Activated CD8-positive, alpha-beta T cell treated with anti-CD3 and anti-CD28 coated beads, Interleukin-2, amount 10 ng/mL, durations not matched to agents 7 days and 5 days (primary cell): Measurements from ENCODE around the gene TPX2. TPM values are rescaled to one million over a fixed set of nuclear protein-coding genes. Genes with fewer than 3 reads are reported as not detected.
"Not testable (repeated sequence)": the region's sequence is repeated elsewhere in the genome, so short reads cannot be mapped to it uniquely, and the experiment has no call there.

Experiments used
- ATAC-seq: fragments of 150-1000 bp; cut with Tn5 transposase; one replicate; pipeline ENCODE4 v1.10.0; 2021; ENCODE audit warnings: moderate library complexity
- CTCF ChIA-PET: fragments of 350-600 bp; sonication (Branson Sonifier 250); formaldehyde crosslinking; loops from one replicate; lab custom pipeline; 2021; ENCODE audit warnings: antibody characterized with exemption; lab: Charles Lee
- POLR2A ChIA-PET: fragments of 350-600 bp; sonication (Branson Sonifier 250); formaldehyde crosslinking; loops from one replicate; lab custom pipeline; 2021; ENCODE audit warnings: antibody characterized with exemption; lab: Charles Lee
- DNase-seq: peaks from one replicate; pipeline ENCODE4 v3.0.0-alpha.2; 2020
- H3K27ac Mint-ChIP-seq: one replicate; pipeline ENCODE4 v1.8.0; 2021; ENCODE audit warnings: mild to moderate bottlenecking, mixed read lengths
- H3K27me3 Mint-ChIP-seq: one replicate; pipeline ENCODE4 v1.8.0; 2021; ENCODE audit warnings: low read depth, mixed read lengths
- H3K36me3 Mint-ChIP-seq: one replicate; pipeline ENCODE4 v1.8.0; 2021; ENCODE audit warnings: low read depth, mixed read lengths
- H3K4me1 Mint-ChIP-seq: one replicate; pipeline ENCODE4 v1.8.0; 2021; ENCODE audit warnings: low read depth, mixed read lengths
- H3K4me3 Mint-ChIP-seq: one replicate; pipeline ENCODE4 v1.8.0; 2021; ENCODE audit warnings: mild to moderate bottlenecking, mixed read lengths
- H3K9me3 Mint-ChIP-seq: one replicate; pipeline ENCODE4 v1.8.0; 2022; ENCODE audit warnings: mixed read lengths; ENCODE audit not compliant: insufficient read depth
- total RNA-seq, 2 experiments: library from RNA; stranded (reverse); gene quantifications; one replicate each; pipeline ENCODE4 v1.2.3, GENCODE V29; 2021

TPX2 gene
- total RNA-seq, 2 experiments from 2014 or later = 172 to 174 TPM

DNA sequence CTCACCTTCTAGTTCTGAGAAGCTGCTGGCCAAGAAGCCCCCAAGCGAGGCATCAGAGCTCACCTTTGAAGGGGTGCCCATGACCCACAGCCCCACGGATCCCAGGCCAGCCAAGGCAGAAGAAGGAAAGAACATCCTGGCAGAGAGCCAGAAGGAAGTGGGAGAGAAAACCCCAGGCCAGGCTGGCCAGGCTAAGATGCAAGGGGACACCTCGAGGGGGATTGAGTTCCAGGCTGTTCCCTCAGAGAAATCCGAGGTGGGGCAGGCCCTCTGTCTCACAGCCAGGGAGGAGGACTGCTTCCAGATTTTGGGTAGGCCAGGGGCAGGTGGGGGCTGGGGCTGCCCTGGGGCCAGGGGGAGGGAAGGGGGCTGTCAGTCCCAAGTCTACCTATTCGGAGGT, 82.3 kb downstream of the TPX2 start:
- H3K27me3 Mint-ChIP-seq = no peaks in the 10 kb centered on the region
- no peaks in the 10 kb centered on the region for H3K36me3 Mint-ChIP-seq
- H3K27ac Mint-ChIP-seq = no peak overlapping the region
- ATAC-seq = no peak
- POLR2A ChIA-PET = no interaction called here
- no peak for DNase-seq
- CTCF ChIA-PET = interaction anchor here (1.1 to 3.7 kb wide), 2 partner anchors 26 to 275 kb away, joined by 3 to 53 read pairs; no protein-coding TSS in a partner anchor
- H3K4me3 Mint-ChIP-seq = no peak overlapping the region
- H3K9me3 Mint-ChIP-seq = no peaks in the 10 kb centered on the region
- H3K4me1 Mint-ChIP-seq = peaks cover 16% of the 10 kb centered on the region

DNA sequence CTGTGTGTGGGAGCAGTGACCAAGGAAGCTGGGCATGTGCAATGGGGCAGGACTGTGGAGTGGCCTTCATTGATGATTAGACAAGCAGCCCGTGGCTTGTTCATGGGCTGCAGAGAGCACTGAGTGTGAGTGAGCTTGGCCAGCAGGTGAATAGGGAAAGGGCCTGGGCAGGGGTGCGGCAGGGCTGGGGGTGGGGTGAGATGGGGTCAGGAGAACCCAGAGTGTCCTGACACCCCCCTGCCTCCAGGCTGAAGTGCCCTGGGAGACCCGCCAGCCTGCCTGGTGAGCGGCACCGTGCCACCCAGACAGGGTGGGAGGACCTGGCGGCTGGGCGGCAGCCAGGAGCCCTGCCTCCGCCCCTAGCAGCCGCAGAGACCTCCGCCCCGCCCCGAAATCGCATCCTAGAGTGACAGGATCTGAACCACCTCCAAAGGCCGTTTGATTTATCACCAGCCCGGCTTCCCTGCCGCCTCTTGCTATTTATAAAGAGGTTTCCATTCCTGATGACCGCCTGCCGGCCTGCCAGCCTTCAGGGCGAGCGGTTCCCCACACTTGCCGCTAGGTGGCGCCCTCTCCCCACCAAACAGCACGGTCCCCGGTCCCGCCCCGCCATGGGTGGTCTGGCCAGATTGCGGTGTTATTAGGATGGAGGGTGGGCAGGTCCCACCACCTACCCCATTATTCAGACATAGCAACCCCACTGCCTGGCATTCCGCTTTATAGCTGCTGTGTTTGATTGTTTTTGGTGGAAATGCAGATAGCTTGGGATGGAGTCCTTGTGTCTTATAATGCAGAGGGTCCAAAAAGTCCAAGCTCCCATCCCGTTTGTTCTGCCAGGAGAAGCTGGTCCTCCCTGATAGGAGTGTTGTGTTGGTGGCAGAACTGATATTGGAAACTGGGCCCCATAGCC, 83.6 kb downstream of the TPX2 start:
- no peaks in the 10 kb centered on the region for H3K9me3 Mint-ChIP-seq
- ChIA-PET POLR2A (interaction anchor here (1.3 kb wide), 1 partner anchor 24 kb away, joined by 5 read pairs; no protein-coding TSS in a partner anchor), CTCF (interaction anchor here (0.6 to 3.7 kb wide), 37 partner anchors 9 to 851 kb away, joined by 3 to 53 read pairs (median 4); partner anchors contain the start of genes C20orf203, FOXS1, PDRG1 and TPX2)
- H3K4me3 Mint-ChIP-seq = no peak overlapping the region
- peaks cover 16% of the 10 kb centered on the region for H3K4me1 Mint-ChIP-seq
- no peak overlapping the region for H3K27ac Mint-ChIP-seq
- H3K27me3 Mint-ChIP-seq = no peaks in the 10 kb centered on the region
- ATAC-seq = peak; percentile 86
- peak; percentile 82 for DNase-seq
- no peaks in the 10 kb centered on the region for H3K36me3 Mint-ChIP-seq

DNA sequence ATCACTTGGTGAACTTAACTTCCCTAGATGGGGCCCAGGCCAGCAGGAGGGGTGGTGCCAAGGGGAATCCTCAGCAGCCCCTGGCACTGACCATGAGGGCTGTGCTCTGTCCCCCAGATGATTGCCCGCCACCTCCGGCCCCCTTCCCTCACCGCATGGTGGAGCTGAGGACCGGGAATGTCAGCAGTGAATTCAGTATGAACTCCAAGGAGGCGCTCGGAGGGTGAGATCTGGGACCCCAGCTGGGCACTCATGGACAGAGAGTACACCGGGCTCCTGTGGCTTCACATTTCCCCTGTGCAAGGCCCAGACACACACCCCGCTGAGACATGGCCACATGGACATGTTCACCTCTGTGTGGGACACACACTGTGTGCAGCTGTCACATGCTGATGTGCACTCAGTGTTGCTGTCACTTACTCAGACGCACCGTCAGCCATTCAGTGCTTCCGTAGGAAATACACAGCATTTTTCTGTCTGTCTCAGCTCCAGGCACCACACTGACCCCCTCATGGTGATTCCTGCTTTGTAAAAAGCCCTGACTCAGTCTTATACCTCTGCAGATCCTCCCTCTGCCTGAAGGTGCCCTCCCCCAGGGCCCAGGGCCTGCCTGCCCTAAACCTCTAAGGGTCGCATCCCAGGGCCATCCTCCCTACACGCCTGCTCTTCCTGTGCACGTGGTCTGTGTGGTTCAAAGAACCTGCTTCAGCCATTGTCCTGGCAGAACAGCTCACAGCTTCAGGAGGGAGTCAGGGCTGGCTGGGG, 84.5 kb downstream of the TPX2 start:
- H3K27ac Mint-ChIP-seq = peak overlapping the region; percentile 7
- H3K9me3 Mint-ChIP-seq = no peaks in the 10 kb centered on the region
- ATAC-seq (no peak), DNase-seq (no peak)
- H3K4me1 Mint-ChIP-seq = peaks cover 16% of the 10 kb centered on the region
- ChIA-PET CTCF (interaction anchor here (0.6 to 3.7 kb wide), 35 partner anchors 10 to 850 kb away, joined by 3 to 53 read pairs (median 5); partner anchors contain the start of genes C20orf203, FOXS1, PDRG1 and TPX2), POLR2A (interaction anchor here (1.3 kb wide), 1 partner anchor 23 kb away, joined by 5 read pairs; no protein-coding TSS in a partner anchor)
- H3K27me3 Mint-ChIP-seq = no peaks in the 10 kb centered on the region
- no peaks in the 10 kb centered on the region for H3K36me3 Mint-ChIP-seq
- H3K4me3 Mint-ChIP-seq = no peak overlapping the region

DNA sequence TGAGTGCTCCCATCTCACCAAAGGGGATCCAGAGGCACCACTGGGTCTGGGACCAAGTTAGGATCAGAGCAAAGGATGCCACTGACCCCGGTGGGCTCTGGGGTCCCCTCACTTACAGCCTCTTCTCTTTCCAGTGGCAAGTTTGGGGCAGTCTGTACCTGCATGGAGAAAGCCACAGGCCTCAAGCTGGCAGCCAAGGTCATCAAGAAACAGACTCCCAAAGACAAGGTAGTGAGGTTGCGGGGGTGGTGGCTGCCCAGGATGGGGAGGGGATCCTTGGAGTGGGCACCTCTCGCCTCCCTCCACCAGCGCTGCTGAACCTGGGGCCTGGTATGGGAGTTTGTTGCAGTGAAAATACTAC, 85.0 kb downstream of the TPX2 start:
- H3K36me3 Mint-ChIP-seq = no peaks in the 10 kb centered on the region
- CTCF ChIA-PET = interaction anchor here (1.1 to 3.7 kb wide), 7 partner anchors 9 to 267 kb away, joined by 4 to 53 read pairs (median 9); partner anchors contain the start of gene PDRG1
- H3K4me1 Mint-ChIP-seq = peaks cover 16% of the 10 kb centered on the region
- no peaks in the 10 kb centered on the region for H3K27me3 Mint-ChIP-seq
- DNase-seq (no peak), ATAC-seq (no peak)
- no peaks in the 10 kb centered on the region for H3K9me3 Mint-ChIP-seq
- POLR2A ChIA-PET = interaction anchor here (1.3 kb wide), 1 partner anchor 22 kb away, joined by 5 read pairs; no protein-coding TSS in a partner anchor
- H3K4me3 Mint-ChIP-seq = no peak overlapping the region
- peak overlapping the region; percentile 7 for H3K27ac Mint-ChIP-seq

DNA sequence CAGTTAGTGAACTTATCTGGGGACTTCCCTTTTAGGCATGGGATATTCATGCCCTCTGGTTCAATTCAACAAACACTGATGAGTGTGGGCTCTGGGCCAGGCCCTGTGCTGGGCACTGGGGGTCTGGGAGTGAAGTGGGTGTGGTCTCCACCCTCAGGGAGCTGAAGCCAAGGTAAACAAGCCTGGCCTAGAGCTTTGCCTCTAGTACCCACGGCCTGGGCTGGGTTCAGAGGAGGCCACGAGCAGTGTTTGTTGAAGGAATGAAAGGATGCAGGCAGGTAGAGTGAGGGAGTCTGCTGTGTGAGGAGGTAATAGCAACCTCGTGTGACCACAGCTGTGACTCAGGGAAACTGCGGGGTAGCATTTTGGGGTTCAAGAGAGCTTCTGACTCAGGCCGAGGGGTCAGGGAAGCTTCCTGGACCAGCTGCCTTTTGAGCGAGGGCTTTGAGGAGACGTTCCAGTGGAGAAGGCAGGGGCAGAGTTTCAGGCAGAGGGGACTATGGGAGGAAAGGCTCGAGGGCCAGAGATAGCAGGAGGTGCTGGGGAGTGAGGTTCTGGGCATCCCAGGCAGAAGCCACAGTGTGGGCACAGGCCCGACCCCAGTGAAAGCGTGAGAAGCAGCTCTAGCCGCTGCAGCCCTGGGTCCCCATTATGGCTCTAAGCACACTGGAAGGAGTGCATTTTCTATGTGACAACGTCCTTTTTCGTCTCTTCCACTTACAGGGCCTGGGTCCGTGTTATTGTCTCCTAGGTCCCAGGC, 85.6 kb downstream of the TPX2 start:
- CTCF ChIA-PET = interaction anchor here (1.7 to 2.9 kb wide), 2 partner anchors 9 to 127 kb away, joined by 4 to 22 read pairs; partner anchors contain the start of gene PDRG1
- Mint-ChIP-seq H3K4me1 (peaks cover 16% of the 10 kb centered on the region), H3K27ac (no peak overlapping the region), H3K9me3 (no peaks in the 10 kb centered on the region), H3K4me3 (no peak overlapping the region), H3K36me3 (no peaks in the 10 kb centered on the region), H3K27me3 (no peaks in the 10 kb centered on the region)
- POLR2A ChIA-PET = no interaction called here
- DNase-seq (no peak), ATAC-seq (no peak)

DNA sequence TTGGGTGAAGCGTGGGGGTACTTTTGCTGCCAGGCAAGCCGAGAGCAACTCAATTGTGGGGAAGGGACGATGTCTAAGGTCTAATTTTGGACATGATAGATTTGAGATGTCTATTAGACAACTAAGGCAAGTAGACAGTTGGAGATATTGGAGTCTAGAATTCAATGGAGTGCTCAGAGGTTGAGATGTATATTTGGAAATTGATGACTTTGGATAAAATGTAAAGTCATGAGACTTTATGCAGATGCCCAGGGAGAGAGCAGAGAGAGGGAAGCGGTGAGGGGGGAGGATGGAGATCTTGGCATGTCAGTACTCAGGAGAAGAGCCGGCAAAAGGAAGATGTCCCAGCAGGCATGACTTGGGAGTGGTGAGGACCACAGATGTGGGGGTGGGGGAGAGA, 87.0 kb downstream of the TPX2 start:
- ChIA-PET POLR2A (interaction anchor here (0.6 kb wide), 1 partner anchor 82 kb away, joined by 6 read pairs; no protein-coding TSS in a partner anchor), CTCF (interaction anchor here (2.9 kb wide), 1 partner anchor 21 kb away, joined by 13 read pairs; no protein-coding TSS in a partner anchor)
- DNase-seq (no peak), ATAC-seq (no peak)
- Mint-ChIP-seq H3K4me3 (no peak overlapping the region), H3K9me3 (no peaks in the 10 kb centered on the region), H3K27ac (no peak overlapping the region), H3K36me3 (no peaks in the 10 kb centered on the region), H3K27me3 (no peaks in the 10 kb centered on the region), H3K4me1 (peaks cover 16% of the 10 kb centered on the region)

GRCh38 chr20:31827059-31827458, 88.0 kb downstream of the TPX2 start:
- Mint-ChIP-seq H3K36me3 (no peaks in the 10 kb centered on the region), H3K9me3 (no peaks in the 10 kb centered on the region), H3K4me3 (no peak overlapping the region), H3K4me1 (peaks cover 16% of the 10 kb centered on the region), H3K27me3 (no peaks in the 10 kb centered on the region), H3K27ac (no peak overlapping the region)
- ChIA-PET POLR2A (no interaction called here), CTCF (interaction anchor here (1.0 to 2.9 kb wide), 3 partner anchors 10 to 264 kb away, joined by 3 to 13 read pairs (median 4); no protein-coding TSS in a partner anchor)
- ATAC-seq = no peak
- no peak for DNase-seq

DNA sequence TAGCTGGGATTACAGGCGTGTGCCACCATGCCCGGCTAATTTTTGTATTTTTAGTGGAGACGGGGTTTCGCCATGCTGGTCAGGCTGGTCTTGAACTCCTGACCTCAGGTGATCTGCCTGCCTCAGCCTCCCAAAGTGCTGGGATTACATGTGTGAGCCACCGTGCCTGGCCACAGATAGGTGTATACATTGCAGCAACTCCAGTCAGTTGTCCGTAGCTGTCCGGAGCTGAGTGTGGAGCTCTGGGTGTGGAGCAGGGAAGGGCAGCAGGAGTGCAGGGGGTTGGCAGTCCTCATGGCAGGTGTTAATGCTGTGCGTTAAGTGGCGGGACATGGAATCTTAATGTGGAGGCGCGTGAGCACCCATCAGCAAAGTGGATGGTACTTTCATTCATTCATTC, 88.9 kb downstream of the TPX2 start:
- H3K4me3 Mint-ChIP-seq, H3K27ac Mint-ChIP-seq, DNase-seq, ATAC-seq, H3K36me3 Mint-ChIP-seq, H3K27me3 Mint-ChIP-seq, POLR2A ChIA-PET, H3K9me3 Mint-ChIP-seq, H3K4me1 Mint-ChIP-seq: not testable (repeated sequence)
- CTCF ChIA-PET = interaction anchor here (2.9 kb wide), 1 partner anchor 19 kb away, joined by 13 read pairs; no protein-coding TSS in a partner anchor

GRCh38 chr20:31829731-31830130, 90.6 kb downstream of the TPX2 start:
- CTCF ChIA-PET = interaction anchor here (0.8 to 1.2 kb wide), 2 partner anchors 123 to 202 kb away, joined by 3 to 4 read pairs; no protein-coding TSS in a partner anchor
- peaks cover under 1% of the 10 kb centered on the region for H3K4me1 Mint-ChIP-seq
- POLR2A ChIA-PET = no interaction called here
- no peaks in the 10 kb centered on the region for H3K27me3 Mint-ChIP-seq
- ATAC-seq (no peak), DNase-seq (no peak)
- H3K9me3 Mint-ChIP-seq = no peaks in the 10 kb centered on the region
- no peak overlapping the region for H3K27ac Mint-ChIP-seq
- H3K4me3 Mint-ChIP-seq = no peak overlapping the region
- no peaks in the 10 kb centered on the region for H3K36me3 Mint-ChIP-seq

GRCh38 chr20:31830406-31830981, 91.4 kb downstream of the TPX2 start:
- Mint-ChIP-seq H3K4me3 (no peak overlapping the region), H3K27me3 (no peaks in the 10 kb centered on the region), H3K36me3 (no peaks in the 10 kb centered on the region), H3K27ac (no peak overlapping the region), H3K9me3 (no peaks in the 10 kb centered on the region), H3K4me1 (peaks cover 8% of the 10 kb centered on the region)
- POLR2A ChIA-PET = no interaction called here
- DNase-seq = no peak
- CTCF ChIA-PET = interaction anchor here (0.8 kb wide), 1 partner anchor 201 kb away, joined by 4 read pairs; no protein-coding TSS in a partner anchor
- ATAC-seq = no peak
